H1 (cell line): Measurements from ENCODE around the gene DACT1. TPM values are rescaled to one million over a fixed set of nuclear protein-coding genes. Genes with fewer than 3 reads are reported as not detected.

Experiments
- CTCF ChIA-PET: fragments of 300-600 bp; sonication (Branson Sonifier 250); formaldehyde crosslinking; loops from one replicate; lab custom pipeline; 2021; ENCODE audit not compliant: partially characterized antibody; lab: Charles Lee
- POLR2A ChIA-PET: fragments of 300-600 bp; sonication (Branson Sonifier 250); formaldehyde crosslinking; loops from one replicate; lab custom pipeline; 2021; ENCODE audit warnings: inconsistent platforms; ENCODE audit not compliant: partially characterized antibody; lab: Charles Lee
- DNase-seq, 2 experiments: peaks; one replicate each; pipeline versions ENCODE4 v3.0.0 to v3.0.0-alpha.2; 2010 to 2022; ENCODE audit warnings: low spot score in 2 of 2, low read depth in 1 of 2, mixed read lengths in 1 of 2
- FAIRE-seq: peaks from 2 replicates; lab custom pipeline; 2011; peaks lifted over from hg19 to GRCh38; lab: Jason Lieb, UNC
- H2AFZ ChIP-seq: 2 replicates; pipeline ENCODE4 v1.8.1; 2012; ENCODE audit warnings: low read length, inconsistent platforms
- H2AK5ac ChIP-seq: 2 replicates; pipeline ENCODE4 v1.6.1; 2013; ENCODE audit warnings: low read depth, low read length
- H2BK120ac ChIP-seq: replicated peaks from 2 replicates; pipeline ENCODE3; 2013; ENCODE audit warnings: low read depth, low read length, inconsistent platforms
- H2BK12ac ChIP-seq: 2 replicates; pipeline ENCODE4 v1.6.1; 2013; ENCODE audit warnings: low read depth, low read length
- H2BK15ac ChIP-seq: 2 replicates; pipeline ENCODE4 v1.6.1; 2013; ENCODE audit warnings: low read length
- H2BK20ac ChIP-seq: 2 replicates; pipeline ENCODE4 v1.6.1; 2013; ENCODE audit warnings: low read length
- H2BK5ac ChIP-seq: 2 replicates; pipeline ENCODE4 v1.6.1; 2013; ENCODE audit warnings: low read depth, low read length
- H3K14ac ChIP-seq: 2 replicates; pipeline ENCODE4 v1.6.1; 2013; ENCODE audit warnings: inconsistent platforms; ENCODE audit not compliant: insufficient read length
- H3K18ac ChIP-seq: 2 replicates; pipeline ENCODE4 v1.6.1; 2013; ENCODE audit warnings: low read length; ENCODE audit errors: extremely low read depth
- H3K23ac ChIP-seq: 2 replicates; pipeline ENCODE4 v1.6.1; 2013; ENCODE audit warnings: inconsistent platforms; ENCODE audit not compliant: insufficient read length
- H3K23me2 ChIP-seq: 2 replicates; pipeline ENCODE4 v1.6.1; 2013; ENCODE audit warnings: low read depth, low read length
- H3K27ac ChIP-seq: 2 replicates; pipeline ENCODE4 v1.6.1; 2011; ENCODE audit warnings: low read depth, low read length, inconsistent platforms
- H3K27me3 ChIP-seq, 4 experiments: replicated peaks in 1 of 4; 1 replicate in 1 of 4; 2 replicates in 3 of 4; pipeline versions ENCODE4 v1.6.1 to v1.8.1; 2011 to 2013; ENCODE audit warnings: low read length in 3 of 4, mild to moderate bottlenecking in 3 of 4, inconsistent platforms in 2 of 4, mixed read lengths in 2 of 4, moderate library complexity in 1 of 4; ENCODE audit not compliant: control insufficient read depth in 3 of 4, insufficient read depth in 3 of 4; ENCODE audit errors: extremely low read depth in 1 of 4
- H3K36me3 ChIP-seq, 4 experiments: 2 replicates each; pipeline versions ENCODE4 v1.6.1 to v1.8.1; 2011 to 2013; ENCODE audit warnings: mild to moderate bottlenecking in 4 of 4, low read length in 3 of 4, moderate library complexity in 2 of 4, control low read depth in 1 of 4, inconsistent platforms in 1 of 4; ENCODE audit not compliant: insufficient read depth in 4 of 4, control insufficient read depth in 2 of 4
- H3K4ac ChIP-seq: replicated peaks from 2 replicates; pipeline ENCODE3; 2013; ENCODE audit warnings: low read length, low read depth, mixed read lengths, inconsistent platforms; ENCODE audit not compliant: insufficient read length
- H3K4me1 ChIP-seq, 4 experiments: replicated peaks in 1 of 4; 1 replicate in 1 of 4; 2 replicates in 3 of 4; pipeline versions ENCODE4 v1.6.1 to v1.8.1; 2011 to 2013; ENCODE audit warnings: low read length in 3 of 4, inconsistent platforms in 2 of 4, mixed read lengths in 1 of 4; ENCODE audit not compliant: insufficient read depth in 4 of 4, control insufficient read depth in 3 of 4
- H3K4me2 ChIP-seq, 2 experiments: 2 replicates each; pipeline versions ENCODE4 v1.6.1 to v1.8.1; 2011 to 2013; ENCODE audit warnings: low read depth in 2 of 2, low read length in 2 of 2, control low read depth in 1 of 2, inconsistent platforms in 1 of 2, mild to moderate bottlenecking in 1 of 2; ENCODE audit not compliant: insufficient read depth in 1 of 2
- H3K4me3 ChIP-seq, 4 experiments: fragments of 200-600, 300-600 bp in 1 of 4; sonication (generic), shearing (Covaris generic), sonication (Bioruptor Twin) in 1 of 4; 2 replicates each; pipeline versions ENCODE4 v1.5.1 to v1.8.1; 2011 to 2016; ENCODE audit warnings: low read length in 4 of 4, low read depth in 3 of 4, control low read depth in 2 of 4, inconsistent platforms in 2 of 4, mild to moderate bottlenecking in 2 of 4, mixed read lengths in 1 of 4, moderate library complexity in 1 of 4; ENCODE audit not compliant: insufficient read depth in 2 of 4; ENCODE audit errors: extremely low read depth in 1 of 4
- H3K56ac ChIP-seq: replicated peaks from 2 replicates; pipeline ENCODE3; 2013; ENCODE audit warnings: low read depth, mild to moderate bottlenecking, mixed read lengths, low read length, inconsistent platforms; ENCODE audit not compliant: insufficient read length
- H3K79me1 ChIP-seq: 2 replicates; pipeline ENCODE4 v1.6.1; 2013; ENCODE audit warnings: low read depth, low read length, control low read depth
- H3K79me2 ChIP-seq, 2 experiments: 2 replicates each; pipeline versions ENCODE4 v1.6.1 to v1.8.1; 2012 to 2013; ENCODE audit warnings: low read length in 2 of 2, mild to moderate bottlenecking in 2 of 2, inconsistent platforms in 1 of 2; ENCODE audit not compliant: insufficient read depth in 2 of 2, control insufficient read depth in 1 of 2
- H3K9ac ChIP-seq, 4 experiments: replicated peaks in 1 of 4; 1 replicate in 1 of 4; 2 replicates in 3 of 4; pipeline versions ENCODE4 v1.6.1 to v1.8.1; 2011 to 2013; ENCODE audit warnings: low read depth in 3 of 4, low read length in 3 of 4, control low read depth in 2 of 4, mild to moderate bottlenecking in 2 of 4, moderate library complexity in 2 of 4, inconsistent platforms in 1 of 4; ENCODE audit errors: extremely low read depth in 1 of 4
- H3K9me3 ChIP-seq, 2 experiments: 2 replicates each; pipeline versions ENCODE4 v1.6.1 to v1.8.1; 2012 to 2013; ENCODE audit warnings: mild to moderate bottlenecking in 2 of 2, moderate library complexity in 2 of 2, control low read depth in 1 of 2, inconsistent platforms in 1 of 2, low read depth in 1 of 2, low read length in 1 of 2, mixed read lengths in 1 of 2; ENCODE audit not compliant: insufficient read depth in 2 of 2
- H4K20me1 ChIP-seq, 2 experiments: replicated peaks in 1 of 2; 2 replicates each; pipeline versions ENCODE3 to v1.8.1; 2011 to 2013; ENCODE audit warnings: inconsistent platforms in 2 of 2, low read length in 2 of 2, mild to moderate bottlenecking in 1 of 2; ENCODE audit not compliant: insufficient read depth in 2 of 2, control insufficient read depth in 1 of 2
- H4K5ac ChIP-seq: 2 replicates; pipeline ENCODE4 v1.6.1; 2013; ENCODE audit warnings: low read length, low read depth, mixed read lengths, inconsistent platforms; ENCODE audit not compliant: insufficient read length
- H4K8ac ChIP-seq: 2 replicates; pipeline ENCODE4 v1.8.0; 2013; ENCODE audit warnings: mild to moderate bottlenecking, moderate library complexity, low read length, inconsistent platforms; ENCODE audit not compliant: insufficient read depth; ENCODE audit errors: extremely low read depth
- H4K91ac ChIP-seq: replicated peaks from 2 replicates; pipeline ENCODE3; 2013; ENCODE audit warnings: low read length, mixed read lengths, inconsistent platforms; ENCODE audit not compliant: insufficient read length
- BACH1 ChIP-seq: IDR thresholded peaks from 2 replicates; pipeline ENCODE4 v1.6.1; 2012; ENCODE audit warnings: low read length, improper control_type of control experiment
- BCL11A ChIP-seq, 2 experiments: IDR thresholded peaks; one replicate each; pipeline ENCODE4 v1.6.1; 2011; ENCODE audit warnings: low read depth in 2 of 2, low read length in 2 of 2, mild to moderate bottlenecking in 2 of 2
- BRCA1 ChIP-seq: IDR thresholded peaks from 2 replicates; pipeline ENCODE4 v1.6.1; 2012; ENCODE audit warnings: low read depth, low read length, improper control_type of control experiment
- CTBP2 ChIP-seq: IDR thresholded peaks from 2 replicates; pipeline ENCODE4 v1.7.0; 2011; ENCODE audit warnings: borderline replicate concordance, mild to moderate bottlenecking, moderate library complexity, mixed read lengths, low read length; ENCODE audit not compliant: insufficient read depth, insufficient read length
- E2F6 ChIP-seq: IDR thresholded peaks from 2 replicates; pipeline ENCODE4 v1.6.1; 2012; ENCODE audit warnings: inconsistent platforms
- JUND ChIP-seq: IDR thresholded peaks from 2 replicates; pipeline ENCODE4 v1.6.1; 2011; ENCODE audit warnings: mild to moderate bottlenecking, improper control_type of control experiment, low read length
- KDM1A ChIP-seq: fragments of 200-600, 300-600 bp; sonication (generic); IDR thresholded peaks from 2 replicates; pipeline ENCODE4 v1.7.1; 2016; ENCODE audit warnings: mild to moderate bottlenecking, low read length, borderline replicate concordance
- NANOG ChIP-seq: IDR thresholded peaks from 2 replicates; pipeline ENCODE4 v1.6.1; 2011; ENCODE audit warnings: low read length, low read depth, mild to moderate bottlenecking, inconsistent platforms; ENCODE audit not compliant: insufficient read depth, poor library complexity, severe bottlenecking
- POLR2AphosphoS5 ChIP-seq: IDR thresholded peaks from 2 replicates; pipeline ENCODE4 v1.6.1; 2011; ENCODE audit warnings: low read depth, low read length
- SIN3A ChIP-seq, 2 experiments: IDR thresholded peaks in 1 of 2; conservative IDR thresholded peaks in 1 of 2; 2 replicates each; pipeline ENCODE4 v1.6.1; 2011 to 2012; ENCODE audit warnings: low read length in 2 of 2, improper control_type of control experiment in 1 of 2, low read depth in 1 of 2, mild to moderate bottlenecking in 1 of 2
- SIX5 ChIP-seq: IDR thresholded peaks from 2 replicates; pipeline ENCODE4 v1.6.1; 2011; ENCODE audit warnings: mild to moderate bottlenecking, low read depth, low read length
- SP1 ChIP-seq: IDR thresholded peaks from 2 replicates; pipeline ENCODE4 v1.6.1; 2011; ENCODE audit warnings: low read depth, low read length
- TAF1 ChIP-seq: IDR thresholded peaks from 2 replicates; pipeline ENCODE4 v1.6.1; 2011; ENCODE audit warnings: mild to moderate bottlenecking, low read depth, low read length
- TAF7 ChIP-seq: optimal IDR thresholded peaks from 2 replicates; pipeline ENCODE3; 2011; ENCODE audit warnings: low read depth, mild to moderate bottlenecking, inconsistent platforms, low read length, moderate library complexity, borderline replicate concordance
- WGBS, 2 experiments: shearing (Covaris generic) in 1 of 2; methylation state at CpG; one replicate each; pipeline versions ENCODE4 v1.1.6 to v1.1.7; 2013 to 2015; ENCODE audit warnings: low lambda C conversion rate in 2 of 2, mixed read lengths in 2 of 2, inconsistent platforms in 1 of 2, low coverage in 1 of 2, missing lambda C conversion rate in 1 of 2; ENCODE audit not compliant: insufficient replicate concordance in 2 of 2, insufficient coverage in 1 of 2, insufficient read length in 1 of 2; ENCODE audit errors: extremely low coverage in 1 of 2, missing lambda C conversion rate in 1 of 2; 5-methylcytosine and 5-hydroxymethylcytosine counted together
- polyA plus RNA-seq, 7 experiments: library from polyadenylated mRNA; depleted of rRNA in 3 of 7; stranded (reverse) in 5 of 7; unstranded in 2 of 7; fragments of >200 nt in 5 of 7; fragments of 200-250 nt in 2 of 7; gene quantifications; 1 replicate in 5 of 7; 2 replicates in 1 of 7; 4 replicates in 1 of 7; pipeline versions ENCODE4 v1.2.1 to v1.2.3, GENCODE V29; 2011 to 2013; ENCODE audit warnings: missing spikeins in 2 of 7, mixed read lengths in 2 of 7
- total RNA-seq: library from RNA; stranded (reverse); fragmentation: NEBNext Ultra II Directional; extraction: Animal tissue kit (Norgen Biotek cat#: 25700); gene quantifications from 2 replicates; pipeline ENCODE4 v1.2.1, GENCODE V29; 2021

The DACT1 gene
- total and polyA plus RNA-seq, 2 of the 8 experiments (the other 6 are each of a cell fraction or from before 2014, with no cell fraction given) = 3.2 to 29.8 TPM

GRCh38 chr14:58662018-58662417, 24.3 kb downstream of the DACT1 start:
- Histone ChIP-seq H3K14ac (no peak overlapping the region), H4K91ac (no peak overlapping the region), H2BK12ac (no peak overlapping the region), H3K79me2 (no peaks in the 10 kb centered on the region), H4K5ac (no peak overlapping the region), H3K56ac (no peak overlapping the region), H2BK5ac (no peak overlapping the region), H2BK20ac (no peak overlapping the region), H3K9me3 (no peaks in the 10 kb centered on the region), H3K9ac (no peak overlapping the region), H2AK5ac (no peak overlapping the region), H3K27me3 (no peaks in the 10 kb centered on the region), H3K4ac (no peak overlapping the region), H3K79me1 (no peaks in the 10 kb centered on the region), H3K23ac (no peak overlapping the region), H3K18ac (no peak overlapping the region), H3K4me1 (no peaks in the 10 kb centered on the region; a peak in 2 of 7 replicates), H3K4me2 (no peak overlapping the region), H3K36me3 (no peaks in the 10 kb centered on the region), H2BK120ac (no peak overlapping the region), H3K27ac (no peak overlapping the region), H2AFZ (no peak overlapping the region), H3K23me2 (no peaks in the 10 kb centered on the region), H4K8ac (no peak overlapping the region), H3K4me3 (no peak overlapping the region), H4K20me1 (no peaks in the 10 kb centered on the region), H2BK15ac (no peak overlapping the region)
- CTCF ChIA-PET = interaction anchor here (0.6 to 1.2 kb wide), 6 partner anchors 10 to 286 kb away, joined by 3 to 5 read pairs (median 3); no protein-coding TSS in a partner anchor
- POLR2A ChIA-PET = no interaction called here
- FAIRE-seq (no peak), DNase-seq (no peak)
- 86% methylated on average over 1 of the region's 1 CpG; no CpG with 5 or more reads in 1 of the 2 experiments for WGBS, 2 experiments
- TF ChIP-seq JUND (no peak), BRCA1 (no peak), BCL11A (IDR thresholded peaks at IDR 0.05; ENCODE audit: low read depth in 2 of 2, low read length in 2 of 2) (no peak), NANOG (no peak), SP1 (no peak), E2F6 (no peak), KDM1A (no peak), SIX5 (no peak), BACH1 (no peak), POLR2AphosphoS5 (no peak), TAF1 (no peak), CTBP2 (no peak), SIN3A (conservative IDR thresholded peaks at IDR 0.05 in 1 of 2, IDR thresholded peaks at IDR 0.05 in 1 of 2; ENCODE audit: low read depth in 1 of 2, low read length in 2 of 2) (no peak), TAF7 (no peak)
